Mesendoderm (in vitro differentiated cells): ENCODE measurements around the gene SKAP1.

Experiments used
- DNase-seq: peaks from one replicate; pipeline ENCODE4 v3.0.0; 2013
- H2AK5ac ChIP-seq: 2 replicates; pipeline ENCODE4 v1.6.1; 2013; ENCODE audit warnings: low read length, inconsistent platforms
- H2BK120ac ChIP-seq: 2 replicates; pipeline ENCODE4 v1.6.1; 2013; ENCODE audit warnings: low read depth, mild to moderate bottlenecking, low read length, moderate library complexity, mixed read lengths
- H2BK15ac ChIP-seq: replicated peaks from 2 replicates; pipeline ENCODE4 v1.6.1; 2013; ENCODE audit warnings: low read depth, mild to moderate bottlenecking, moderate library complexity
- H2BK5ac ChIP-seq: 2 replicates; pipeline ENCODE4 v1.6.1; 2013; ENCODE audit warnings: low read length, inconsistent platforms
- H3K18ac ChIP-seq: 2 replicates; pipeline ENCODE4 v1.6.1; 2013; ENCODE audit warnings: mild to moderate bottlenecking, low read length, mixed read lengths
- H3K23ac ChIP-seq: one replicate; pipeline ENCODE4 v1.6.1; 2013; ENCODE audit warnings: low read length
- H3K27ac ChIP-seq: 2 replicates; pipeline ENCODE4 v1.5.1; 2013; ENCODE audit warnings: low read depth, mild to moderate bottlenecking, inconsistent platforms, low read length, moderate library complexity
- H3K27me3 ChIP-seq: 2 replicates; pipeline ENCODE4 v1.6.1; 2013; ENCODE audit warnings: low read length, control low read depth, mild to moderate bottlenecking, inconsistent platforms; ENCODE audit not compliant: insufficient read depth, poor library complexity
- H3K36me3 ChIP-seq: 2 replicates; pipeline ENCODE4 v1.6.1; 2013; ENCODE audit warnings: low read length, inconsistent platforms; ENCODE audit not compliant: control insufficient read depth, insufficient read depth
- H3K4ac ChIP-seq: one replicate; pipeline ENCODE4 v1.6.1; 2013; ENCODE audit warnings: low read depth, mild to moderate bottlenecking, low read length, moderate library complexity
- H3K4me1 ChIP-seq: 2 replicates; pipeline ENCODE4 v1.6.1; 2013; ENCODE audit warnings: low read depth, low read length, inconsistent platforms; ENCODE audit not compliant: control insufficient read depth
- H3K4me2 ChIP-seq: 2 replicates; pipeline ENCODE4 v1.6.1; 2013; ENCODE audit warnings: low read length
- H3K4me3 ChIP-seq: 2 replicates; pipeline ENCODE4 v1.5.1; 2013; ENCODE audit warnings: mild to moderate bottlenecking, low read length
- H3K56ac ChIP-seq: one replicate; pipeline ENCODE4 v1.6.1; 2013; ENCODE audit warnings: low read length
- H3K79me1 ChIP-seq: 2 replicates; pipeline ENCODE4 v1.6.1; 2013; ENCODE audit warnings: low read length, inconsistent platforms
- H3K79me2 ChIP-seq: 2 replicates; pipeline ENCODE4 v1.6.1; 2013; ENCODE audit warnings: mild to moderate bottlenecking, low read length; ENCODE audit not compliant: control insufficient read depth, insufficient read depth
- H3K9ac ChIP-seq: 2 replicates; pipeline ENCODE4 v1.6.1; 2013; ENCODE audit warnings: low read length, inconsistent platforms
- H4K5ac ChIP-seq: one replicate; pipeline ENCODE4 v1.6.1; 2013; ENCODE audit warnings: low read length
- H4K8ac ChIP-seq: one replicate; pipeline ENCODE4 v1.6.1; 2013; ENCODE audit warnings: low read depth, mild to moderate bottlenecking, control low read depth, low read length, moderate library complexity
- WGBS: extraction: QIAGEN DNeasy Blood & Tissue Kit; methylation state at CpG from one replicate; pipeline ENCODE4 v1.1.7; 2013; ENCODE audit warnings: low lambda C conversion rate, missing lambda C conversion rate; ENCODE audit not compliant: insufficient coverage; ENCODE audit errors: extremely low coverage; 5-methylcytosine and 5-hydroxymethylcytosine counted together

Gene SKAP1

DNA sequence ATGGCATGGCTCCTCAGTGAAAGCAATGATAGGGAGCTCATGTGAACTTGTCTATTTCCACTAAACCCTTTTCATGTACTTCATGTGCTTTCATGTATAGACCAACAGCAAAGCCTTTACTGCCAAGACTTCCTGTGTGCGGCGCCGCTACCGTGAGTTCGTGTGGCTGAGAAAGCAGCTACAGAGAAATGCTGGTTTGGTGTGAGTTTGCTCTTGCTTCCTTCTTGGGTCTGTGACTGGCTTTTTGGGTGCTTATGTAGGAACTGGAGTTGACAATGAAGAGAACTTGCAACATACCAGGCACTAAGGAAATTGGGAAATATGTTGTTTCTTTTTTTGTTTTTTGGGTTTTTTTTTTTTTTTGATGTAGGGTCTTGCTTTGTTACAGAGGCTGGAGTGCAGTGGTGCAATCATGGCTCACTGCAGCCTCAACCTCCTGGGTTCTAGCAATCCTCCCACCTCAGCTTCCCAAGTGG is 316.8 kb downstream of the SKAP1 start:
- no CpG with 5 or more reads among the region's 5 CpGs for WGBS
- Histone ChIP-seq H3K4me1 (no peaks in the 10 kb centered on the region), H3K36me3 (no peaks in the 10 kb centered on the region), H3K23ac (no peak overlapping the region), H4K8ac (no peak overlapping the region), H3K4me3 (no peak overlapping the region), H2BK120ac (no peak overlapping the region), H2BK5ac (no peak overlapping the region), H3K4ac (no peak overlapping the region), H2BK15ac (no peak overlapping the region), H3K4me2 (no peak overlapping the region), H3K9ac (no peak overlapping the region), H3K79me2 (peaks cover 13% of the 10 kb centered on the region), H3K56ac (no peak overlapping the region), H3K27me3 (no peaks in the 10 kb centered on the region), H3K27ac (no peak overlapping the region), H4K5ac (no peak overlapping the region), H2AK5ac (no peak overlapping the region), H3K18ac (no peak overlapping the region), H3K79me1 (peaks cover 11% of the 10 kb centered on the region)
- no peak for DNase-seq

DNA sequence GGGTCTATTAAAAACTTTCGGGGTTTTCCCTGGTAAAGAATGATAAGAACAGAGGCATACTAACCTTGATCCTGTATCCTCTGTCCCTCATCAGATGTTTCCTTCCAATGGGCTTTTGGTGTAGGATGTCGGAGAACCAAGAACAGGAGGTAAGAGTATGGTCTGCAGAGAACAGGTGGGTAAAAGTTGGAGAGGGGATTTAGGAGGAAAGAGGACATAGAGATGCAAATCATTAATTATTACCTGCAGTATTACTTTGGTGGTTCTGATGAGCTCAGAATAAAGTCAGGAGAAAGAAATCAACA is 318.1 kb downstream of the SKAP1 start:
- H3K79me1 ChIP-seq: peaks cover 11% of the 10 kb centered on the region
- no CpG with 5 or more reads among the region's 2 CpGs for WGBS
- H3K23ac ChIP-seq: no peak overlapping the region

DNA sequence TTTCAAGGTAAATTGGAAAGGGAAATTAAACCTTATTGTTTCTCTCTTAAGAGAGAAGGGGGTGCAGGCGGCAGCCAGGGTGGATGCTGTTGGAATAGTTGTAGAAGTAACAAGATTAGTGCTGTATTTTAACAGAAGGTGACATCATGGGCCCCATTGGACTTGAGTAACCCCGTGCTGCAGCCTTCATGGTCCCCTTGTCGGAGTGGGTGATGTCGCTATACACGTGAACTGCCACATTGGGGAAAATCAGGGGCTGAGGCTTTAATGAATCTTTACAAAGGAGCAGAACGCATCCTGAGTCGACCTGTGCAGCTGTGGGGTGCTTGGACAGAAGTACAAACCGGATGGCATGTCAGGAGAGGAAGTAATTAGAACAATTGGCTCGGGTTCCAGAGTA is 319.3 kb downstream of the SKAP1 start:
- H3K56ac ChIP-seq: no peak overlapping the region
- no CpG with 5 or more reads among the region's 9 CpGs for WGBS

More for the DNA sequence above, 318.1 kb downstream of the SKAP1 start:
- no peak overlapping the region for H4K5ac ChIP-seq
- H3K4me3 ChIP-seq: no peak overlapping the region
- no peaks in the 10 kb centered on the region for H3K27me3 ChIP-seq
- no peak overlapping the region for H3K18ac ChIP-seq
- no peak overlapping the region for H2BK15ac ChIP-seq
- H3K27ac ChIP-seq: no peak overlapping the region
- H3K9ac ChIP-seq: no peak overlapping the region
- no peak overlapping the region for H3K4me2 ChIP-seq
- H3K4ac ChIP-seq: no peak overlapping the region
- no peaks in the 10 kb centered on the region for H3K4me1 ChIP-seq
- H2BK5ac ChIP-seq: no peak overlapping the region
- H4K8ac ChIP-seq: no peak overlapping the region
- no peaks in the 10 kb centered on the region for H3K36me3 ChIP-seq
- peaks cover 13% of the 10 kb centered on the region for H3K79me2 ChIP-seq
- H3K56ac ChIP-seq: no peak overlapping the region
- no peak overlapping the region for H2AK5ac ChIP-seq
- no peak overlapping the region for H2BK120ac ChIP-seq
- no peak for DNase-seq

GRCh38 chr17:48107137-48108055 is 322.6 kb downstream of the SKAP1 start, which contains the start of gene SNX11:
Gene SNX11 (plus strand): TSS chr17:48107766. CDS start chr17:48112044, 4,278 bp downstream.
- Histone ChIP-seq H3K27ac (peak within 1 kb of the TSS; percentile 88), H2BK5ac (no peak within 1 kb of the TSS)
- WGBS: no CpG with 5 or more reads among the region's 64 CpGs

More for the DNA sequence above, 319.3 kb downstream of the SKAP1 start:
- Histone ChIP-seq H3K4ac (no peak overlapping the region), H4K5ac (no peak overlapping the region), H3K27ac (no peak overlapping the region), H3K27me3 (no peaks in the 10 kb centered on the region), H3K9ac (no peak overlapping the region), H2AK5ac (no peak overlapping the region), H2BK15ac (no peak overlapping the region), H3K79me2 (peaks cover 13% of the 10 kb centered on the region), H3K4me2 (no peak overlapping the region), H3K23ac (no peak overlapping the region), H2BK120ac (no peak overlapping the region), H3K79me1 (peaks cover 11% of the 10 kb centered on the region), H3K18ac (no peak overlapping the region), H2BK5ac (no peak overlapping the region), H3K4me1 (no peaks in the 10 kb centered on the region), H3K4me3 (no peak overlapping the region), H3K36me3 (no peaks in the 10 kb centered on the region), H4K8ac (no peak overlapping the region)
- DNase-seq: no peak

DNA sequence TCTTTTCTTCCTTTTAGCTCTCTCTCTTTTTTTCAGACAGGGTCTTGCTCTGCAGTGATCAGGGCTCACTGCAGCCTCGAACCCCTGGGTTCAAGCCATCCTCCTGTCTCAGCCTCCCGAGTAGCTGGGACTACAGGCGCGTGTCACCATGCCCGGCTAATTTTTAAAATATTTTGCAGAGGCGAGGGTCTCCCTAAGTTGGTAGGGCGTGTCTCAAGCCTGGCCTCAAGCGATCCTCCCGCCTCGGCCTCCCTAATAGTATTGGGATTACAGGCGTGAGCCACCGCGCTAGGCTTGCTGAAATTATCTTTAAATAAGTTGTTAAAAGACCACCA is 323.2 kb downstream of the SKAP1 start:
- Histone ChIP-seq H3K9ac (peak overlapping the region; percentile 87), H3K4ac (no peak overlapping the region), H3K4me3 (peak overlapping the region; percentile 74), H3K79me2 (peaks cover 12% of the 10 kb centered on the region), H3K23ac (no peak overlapping the region), H4K5ac (no peak overlapping the region), H3K56ac (peak overlapping the region; percentile 91), H3K18ac (no peak overlapping the region), H3K4me1 (no peaks in the 10 kb centered on the region), H2BK15ac (no peak overlapping the region), H3K79me1 (peaks cover 5% of the 10 kb centered on the region), H4K8ac (no peak overlapping the region), H3K4me2 (peak overlapping the region; percentile 99), H2AK5ac (no peak overlapping the region), H3K27me3 (no peaks in the 10 kb centered on the region), H3K36me3 (no peaks in the 10 kb centered on the region), H2BK120ac (no peak overlapping the region), H2BK5ac (no peak overlapping the region), H3K27ac (no peak overlapping the region)
- no peak for DNase-seq
- WGBS: no CpG with 5 or more reads among the region's 13 CpGs

More at GRCh38 chr17:48107137-48108055, 322.6 kb downstream of the SKAP1 start, which contains the start of gene SNX11:
- Histone ChIP-seq H3K23ac (no peak within 1 kb of the TSS), H3K4me3 (peak within 1 kb of the TSS; percentile 85), H3K27me3 (no peaks in the 10 kb centered on the region), H2AK5ac (no peak within 1 kb of the TSS), H4K8ac (no peak within 1 kb of the TSS), H3K4me1 (no peaks in the 10 kb centered on the region), H3K56ac (peak within 1 kb of the TSS; percentile 91), H3K9ac (peak within 1 kb of the TSS; percentile 87), H3K36me3 (no peaks in the 10 kb centered on the region), H3K18ac (no peak within 1 kb of the TSS), H4K5ac (peak within 1 kb of the TSS; percentile 27), H3K79me2 (peaks cover 13% of the 10 kb centered on the region), H2BK120ac (no peak within 1 kb of the TSS), H3K4me2 (peak within 1 kb of the TSS; percentile 99), H3K79me1 (peaks cover 9% of the 10 kb centered on the region), H2BK15ac (no peak within 1 kb of the TSS), H3K4ac (no peak within 1 kb of the TSS)
- DNase-seq: peak; percentile 96
